Kidney (tissue), 14 donors: ENCODE data around the gene ATP13A3. TPM values are rescaled to one million over a fixed set of nuclear protein-coding genes. Genes with fewer than 3 reads are reported as not detected.

ENCODE experiments used
- DNase-seq, 5 donors: peaks; one replicate each; pipeline ENCODE4 v3.0.0-alpha.2; 2013 to 2020
- FAIRE-seq: peaks from 2 replicates; lab custom pipeline; 2012; peaks lifted over from hg19 to GRCh38; lab: Jason Lieb, UNC
- H3K27ac ChIP-seq, 2 donors: one replicate each; pipeline ENCODE4 v1.7.0; 2013; ENCODE audit warnings: low read depth in 2 of 2, low read length in 2 of 2, inconsistent platforms in 1 of 2
- H3K27me3 ChIP-seq: one replicate; pipeline ENCODE4 v1.7.1; 2013; ENCODE audit warnings: low read length, inconsistent platforms; ENCODE audit not compliant: control insufficient read depth, insufficient read depth
- H3K36me3 ChIP-seq, 3 donors: one replicate each; pipeline versions ENCODE4 v1.7.0 to v1.7.1; 2013; ENCODE audit warnings: low read length in 3 of 3, control low read depth in 1 of 3, inconsistent platforms in 1 of 3; ENCODE audit not compliant: insufficient read depth in 3 of 3, control insufficient read depth in 2 of 3
- H3K4me1 ChIP-seq, 3 donors: one replicate each; pipeline versions ENCODE4 v1.7.0 to v1.7.1; 2013; ENCODE audit warnings: low read length in 3 of 3, inconsistent platforms in 1 of 3, low read depth in 1 of 3; ENCODE audit not compliant: control insufficient read depth in 2 of 3, insufficient read depth in 2 of 3
- H3K4me3 ChIP-seq, 3 donors: one replicate each; pipeline versions ENCODE4 v1.7.0 to v1.8.1; 2013; ENCODE audit warnings: low read length in 3 of 3, control low read depth in 1 of 3, inconsistent platforms in 1 of 3
- H3K9ac ChIP-seq, 3 donors: one replicate each; pipeline versions ENCODE4 v1.7.0 to v1.7.1; 2013; ENCODE audit warnings: low read length in 3 of 3, control low read depth in 1 of 3, inconsistent platforms in 1 of 3
- H3K9me3 ChIP-seq, 3 donors: one replicate each; pipeline versions ENCODE4 v1.7.0 to v1.7.1; 2013; ENCODE audit warnings: low read length in 3 of 3, control low read depth in 1 of 3, inconsistent platforms in 1 of 3; ENCODE audit not compliant: control insufficient read depth in 2 of 3, insufficient read depth in 1 of 3
- CTCF ChIP-seq: IDR thresholded peaks from 3 replicates; pipeline ENCODE4 v1.5.1; 2012; ENCODE audit warnings: mild to moderate bottlenecking, moderate library complexity, borderline replicate concordance; ENCODE audit not compliant: insufficient read depth; ENCODE audit errors: extremely low read depth
- intact Hi-C: fragments of 100-400 bp; cut with DNase I; formaldehyde crosslinking; loops from one replicate; pipeline ENCODE4 v1.11.1; 2022
- polyA plus RNA-seq: library from polyadenylated mRNA; stranded (reverse); fragments of 350-450 nt; fragmentation: Illumina TruSeq; extraction: RNeasy Lipid Tissue Mini Kit (QIAGEN cat#74804); gene quantifications from one replicate; pipeline ENCODE4 v1.2.3, GENCODE V29; 2014; ENCODE audit warnings: low read depth, low replicate concordance; ENCODE audit not compliant: insufficient read depth
- total RNA-seq: library from RNA; stranded (reverse); fragmentation: NEBNext Ultra II Directional; extraction: Animal tissue kit (Norgen Biotek cat#: 25700); gene quantifications from one replicate; pipeline ENCODE4 v1.2.1, GENCODE V29; 2021
- donor health status: control.
- donor health status: control.
- donor health status: control.
- donor health status: control.
- donor health status: control.
- donor health status: DM: yes; HTN: yes; CAD: no.
- donor health status: Normal renal cell carcinoma (clear cell type).

Gene ATP13A3
- total and polyA plus RNA-seq, 2 donors from 2014 or later, result 15.3 to 103 TPM

- intact Hi-C loops, result no loop called here
- TF ChIP-seq CTCF, result no peak
- Histone ChIP-seq H3K4me1 (no peaks in the 10 kb centered on the region), H3K36me3 (peaks cover 6 to 36% (median 16%) of the 10 kb centered on the region in 3 donors), H3K27me3 (no peaks in the 10 kb centered on the region), H3K9me3 (no peaks in the 10 kb centered on the region), H3K27ac (no peak overlapping the region), H3K9ac (no peak overlapping the region), H3K4me3 (no peak overlapping the region)
- DNase-seq (no peak), FAIRE-seq (no peak)
Measured at GRCh38 chr3:194425399-194425798, 61.4 kb downstream of the ATP13A3 start.

- H3K4me3 ChIP-seq, result no peak overlapping the region
- intact Hi-C loops, result no loop called here
- H3K9ac ChIP-seq, result no peak overlapping the region
- TF ChIP-seq CTCF, result no peak
- no peaks in the 10 kb centered on the region for H3K4me1 ChIP-seq
- H3K36me3 ChIP-seq, result peaks cover 6 to 32% (median 17%) of the 10 kb centered on the region in 3 donors
- H3K27ac ChIP-seq, result no peak overlapping the region
- no peak for FAIRE-seq
- no peaks in the 10 kb centered on the region for H3K27me3 ChIP-seq
- H3K9me3 ChIP-seq, result no peaks in the 10 kb centered on the region
- DNase-seq, result peak in 1 of 5 donors; percentile 23
Measured at GRCh38 chr3:194424953-194425352, 61.8 kb downstream of the ATP13A3 start.

GRCh38 chr3:194424373-194424772 lies 62.4 kb downstream of the ATP13A3 start:
- FAIRE-seq, result no peak
- DNase-seq, result no peak
- no peaks in the 10 kb centered on the region for H3K4me1 ChIP-seq
- intact Hi-C loops, result no loop called here
- H3K27me3 ChIP-seq, result no peaks in the 10 kb centered on the region
- H3K36me3 ChIP-seq, result peaks cover 2 to 26% (median 17%) of the 10 kb centered on the region in 3 donors
- no peak for TF ChIP-seq CTCF
- no peak overlapping the region for H3K9ac ChIP-seq
- no peaks in the 10 kb centered on the region for H3K9me3 ChIP-seq
- H3K4me3 ChIP-seq, result no peak overlapping the region
- H3K27ac ChIP-seq, result no peak overlapping the region

- H3K27ac ChIP-seq, result no peak overlapping the region
- H3K36me3 ChIP-seq, result peaks cover 2 to 28% (median 22%) of the 10 kb centered on the region in 3 donors
- H3K9ac ChIP-seq, result no peak overlapping the region
- DNase-seq, result no peak
- no peak for FAIRE-seq
- H3K4me3 ChIP-seq, result no peak overlapping the region
- intact Hi-C loops, result no loop called here
- no peaks in the 10 kb centered on the region for H3K9me3 ChIP-seq
- TF ChIP-seq CTCF, result no peak
- no peaks in the 10 kb centered on the region for H3K27me3 ChIP-seq
- no peaks in the 10 kb centered on the region for H3K4me1 ChIP-seq
Measured at GRCh38 chr3:194423317-194423716, 63.5 kb downstream of the ATP13A3 start.
